ACHN (cell line): ENCODE data around the gene PCIF1.
A peak's percentile ranks its signal among the peaks of the same experiment; 100 is the strongest.
"Not testable (repeated sequence)": the region's sequence is repeated elsewhere in the genome, so short reads cannot be mapped to it uniquely, and the experiment has no call there.

Experiments
- DNase-seq: peaks from one replicate; pipeline ENCODE4 v3.0.0-alpha.2; 2015
- in situ Hi-C: cut with HindIII; loops from 2 replicates; pipeline ENCODE4 v1.10.0; 2017; ENCODE audit warnings: low sequenced_read_pairs, low pct_ligation_motif_present, low pct_unique_long_range_greater_than_20kb

The PCIF1 gene

GRCh38 chr20:45972500-45973183 lies 38.2 kb downstream of the PCIF1 start:
- DNase-seq: peak; percentile 91
- in situ Hi-C loops: no loop called here

- in situ Hi-C loops: no loop called here
- DNase-seq: no peak
Observed at GRCh38 chr20:45974896-45975565, 40.5 kb downstream of the PCIF1 start.

GRCh38 chr20:45975686-45976085 lies 41.2 kb downstream of the PCIF1 start:
- in situ Hi-C loops: no loop called here

GRCh38 chr20:45976086-45976485 lies 41.6 kb downstream of the PCIF1 start:
- in situ Hi-C loops: no loop called here

More at GRCh38 chr20:45975686-45976085, 41.2 kb downstream of the PCIF1 start:
- no peak for DNase-seq

GRCh38 chr20:45981261-45981660 lies 46.8 kb downstream of the PCIF1 start:
- in situ Hi-C loops: no loop called here
- DNase-seq: no peak

More at GRCh38 chr20:45976086-45976485, 41.6 kb downstream of the PCIF1 start:
- DNase-seq: no peak

GRCh38 chr20:45983279-45983743 lies 48.8 kb downstream of the PCIF1 start:
- DNase-seq: no peak
- in situ Hi-C loops: no loop called here

GRCh38 chr20:45985573-45985972 lies 51.1 kb downstream of the PCIF1 start:
- peak; percentile 9 for DNase-seq

GRCh38 chr20:45987108-45987780 lies 52.8 kb downstream of the PCIF1 start:
- in situ Hi-C loops: no loop called here
- DNase-seq: peak; percentile 68

More at GRCh38 chr20:45985573-45985972, 51.1 kb downstream of the PCIF1 start:
- in situ Hi-C loops: no loop called here

GRCh38 chr20:45988830-45989229 lies 54.3 kb downstream of the PCIF1 start:
- in situ Hi-C loops, DNase-seq: not testable (repeated sequence)

- DNase-seq: no peak
- in situ Hi-C loops: no loop called here
Observed at GRCh38 chr20:45991616-45992015, 57.1 kb downstream of the PCIF1 start.

GRCh38 chr20:45993197-45993951 lies 58.9 kb downstream of the PCIF1 start:
- in situ Hi-C loops: no loop called here
- DNase-seq: no peak

GRCh38 chr20:45994761-45995493 lies 60.4 kb downstream of the PCIF1 start:
- in situ Hi-C loops: no loop called here
- no peak for DNase-seq

GRCh38 chr20:45995495-45996097 lies 61.1 kb downstream of the PCIF1 start:
- in situ Hi-C loops: not testable (repeated sequence)

GRCh38 chr20:45997187-45997586 lies 62.7 kb downstream of the PCIF1 start:
- in situ Hi-C loops: no loop called here
- DNase-seq: no peak

More at GRCh38 chr20:45995495-45996097, 61.1 kb downstream of the PCIF1 start:
- DNase-seq: not testable (repeated sequence)
